Tongue (tissue), 2 donors: ENCODE results near the gene WBP1. TPM values are rescaled to one million over a fixed set of nuclear protein-coding genes. Genes with fewer than 3 reads are reported as not detected.
"Not testable (repeated sequence)": the region's sequence is repeated elsewhere in the genome, so short reads cannot be mapped to it uniquely, and the experiment has no call there.

Source experiments
- DNase-seq: peaks from one replicate; pipeline ENCODE4 v3.0.0-alpha.2; 2015
- total RNA-seq: library from RNA; depleted of rRNA; stranded (reverse); fragments of >200 nt; gene quantifications from one replicate; pipeline ENCODE4 v1.2.3, GENCODE V29; 2014

WBP1 gene
- total RNA-seq, 1 donor from 2014 or later: 41.5 TPM

DNA sequence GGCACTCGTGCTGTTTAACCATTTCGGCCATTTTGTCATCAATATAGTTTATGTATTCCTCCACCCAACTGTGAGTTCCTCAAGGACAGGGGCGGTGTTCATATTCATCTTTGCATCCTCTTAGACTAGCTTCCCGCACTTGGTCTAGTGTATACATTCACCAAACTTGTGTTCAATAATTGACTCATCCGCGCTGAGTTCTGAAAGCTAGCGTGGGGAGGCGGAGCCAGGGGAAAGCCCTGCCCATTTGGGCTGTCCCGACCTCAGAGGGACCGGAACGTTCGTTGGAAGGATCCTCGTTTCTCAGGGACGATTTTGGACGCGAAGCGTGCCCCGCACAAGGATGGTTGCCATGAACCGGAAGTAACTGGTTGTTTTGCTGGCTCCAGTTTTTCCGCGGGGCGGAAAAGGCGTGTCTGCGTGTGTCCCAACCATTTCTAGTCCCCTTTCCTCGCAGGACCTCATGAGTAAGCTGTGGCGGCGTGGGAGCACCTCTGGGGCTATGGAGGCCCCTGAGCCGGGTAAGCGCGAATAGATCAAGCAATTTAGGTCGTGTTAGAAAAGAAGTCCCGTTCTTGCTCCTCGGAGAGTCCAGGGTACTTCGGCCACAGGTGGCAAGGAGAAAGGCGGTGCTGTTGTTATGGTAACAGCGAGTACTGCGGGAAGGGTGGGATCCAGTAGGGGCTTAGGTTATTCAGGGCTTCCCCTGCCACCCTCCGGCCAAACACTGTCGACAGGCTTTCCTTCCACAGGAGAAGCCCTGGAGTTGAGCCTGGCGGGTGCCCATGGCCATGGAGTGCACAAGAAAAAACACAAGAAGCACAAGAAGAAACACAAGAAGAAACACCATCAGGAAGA lies 3.4 kb upstream of the WBP1 start, which contains the start of gene INO80B:
INO80B (plus strand) TSS at position 434 of the 858 bp plus-strand sequence; CDS start at position 464, 30 bp downstream.
- DNase-seq: peak; percentile 99

DNA sequence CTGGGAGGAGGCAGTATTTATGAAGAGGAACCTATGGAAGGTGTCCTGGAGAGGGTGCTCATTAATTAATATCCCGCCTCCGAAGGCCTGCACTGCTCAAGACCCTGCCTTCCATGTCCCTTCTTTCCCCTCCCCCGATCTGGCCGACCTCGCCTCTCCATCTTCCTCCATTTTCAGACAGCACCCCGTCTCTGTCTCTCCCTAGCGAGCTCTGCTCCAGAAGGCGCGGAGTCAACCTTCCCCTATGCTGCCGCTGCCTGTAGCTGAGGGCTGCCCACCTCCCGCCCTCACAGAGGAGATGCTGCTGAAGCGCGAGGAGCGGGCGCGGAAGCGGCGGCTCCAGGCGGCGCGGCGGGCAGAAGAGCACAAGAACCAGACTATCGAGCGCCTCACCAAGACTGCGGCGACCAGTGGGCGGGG lies 1.1 kb upstream of the WBP1 start:
- no peak for DNase-seq

- DNase-seq: peak; percentile 86
Measured at GRCh38 chr2:74457549-74458131, 598 bp upstream of the WBP1 start.

GRCh38 chr2:74458938-74459363 lies 713 bp downstream of the WBP1 start:
- DNase-seq: no peak

- DNase-seq: not testable (repeated sequence)
Measured at GRCh38 chr2:74459503-74460118, 1.4 kb downstream of the WBP1 start.

DNA sequence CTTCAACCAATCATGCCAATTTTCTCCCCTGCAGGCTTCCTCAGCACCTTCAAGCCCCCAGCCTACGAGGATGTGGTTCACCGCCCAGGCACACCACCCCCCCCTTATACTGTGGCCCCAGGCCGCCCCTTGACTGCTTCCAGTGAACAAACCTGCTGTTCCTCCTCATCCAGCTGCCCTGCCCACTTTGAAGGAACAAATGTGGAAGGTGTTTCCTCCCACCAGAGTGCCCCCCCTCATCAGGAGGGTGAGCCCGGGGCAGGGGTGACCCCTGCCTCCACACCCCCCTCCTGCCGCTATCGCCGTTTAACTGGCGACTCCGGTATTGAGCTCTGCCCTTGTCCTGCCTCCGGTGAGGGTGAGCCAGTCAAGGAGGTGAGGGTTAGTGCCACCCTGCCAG lies 1.9 kb downstream of the WBP1 start:
- not testable (repeated sequence) for DNase-seq

GRCh38 chr2:74461187-74462053 lies 3.2 kb downstream of the WBP1 start:
- no peak for DNase-seq

DNA sequence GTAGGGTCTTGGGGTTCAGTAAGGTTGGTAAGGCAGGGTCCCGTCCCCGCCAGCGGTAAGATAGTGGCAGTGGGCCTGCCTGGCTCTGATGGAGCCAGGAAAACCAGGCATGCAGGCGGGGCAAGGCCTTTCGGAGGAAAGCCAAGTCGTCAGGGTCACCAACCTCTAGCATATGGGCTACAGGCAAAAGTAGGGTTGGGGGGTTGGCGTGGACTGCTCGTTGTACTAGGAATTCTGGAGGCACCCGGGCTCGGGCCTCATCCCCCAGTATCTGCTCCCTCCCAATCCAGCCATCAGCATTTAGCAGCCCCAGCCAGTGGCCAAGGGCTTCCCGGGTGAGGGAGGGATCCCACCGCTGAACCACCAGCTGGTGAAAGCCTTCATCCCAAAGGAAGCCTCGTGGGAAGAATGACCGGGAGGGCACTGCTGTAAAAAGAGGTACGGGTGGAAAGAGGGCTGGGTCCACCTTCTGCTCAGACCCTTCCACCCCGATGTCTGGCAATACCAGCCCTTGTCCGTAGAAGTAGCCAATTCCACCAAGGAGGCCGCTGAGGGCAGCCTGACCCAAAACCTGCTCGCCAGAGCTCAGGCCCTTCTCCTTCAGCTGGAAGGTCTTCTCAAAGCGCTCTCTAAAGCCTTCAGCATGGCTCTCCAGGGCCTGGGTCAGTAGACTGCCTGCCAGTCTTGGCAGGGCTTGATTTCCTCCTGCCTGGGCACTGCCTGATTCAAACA lies 4.0 kb downstream of the WBP1 start:
- DNase-seq: no peak

DNA sequence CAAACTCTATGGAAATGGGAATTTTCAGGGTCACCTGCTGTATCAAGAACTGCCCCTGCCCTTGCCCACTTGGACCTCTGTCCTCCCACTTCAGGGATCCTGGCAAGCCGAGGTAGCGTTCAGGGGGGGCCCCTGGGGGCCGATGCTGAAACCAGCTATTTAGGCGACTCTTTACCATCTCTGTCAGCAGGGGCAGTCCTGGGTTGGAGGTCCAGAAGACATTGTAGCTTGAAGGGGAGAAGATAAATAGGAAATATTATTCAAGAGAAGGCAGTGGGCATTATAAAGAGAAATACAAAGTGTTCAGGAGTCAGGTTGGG lies 4.5 kb downstream of the WBP1 start:
- no peak for DNase-seq

- no peak for DNase-seq
Measured at GRCh38 chr2:74464406-74464805, 6.2 kb downstream of the WBP1 start.

GRCh38 chr2:74470742-74471141 lies 12.5 kb downstream of the WBP1 start:
- not testable (repeated sequence) for DNase-seq

- no peak for DNase-seq
Measured at GRCh38 chr2:74471332-74472065, 13.3 kb downstream of the WBP1 start.

- DNase-seq: peak; percentile 98
Measured at GRCh38 chr2:74472086-74472944, 14.1 kb downstream of the WBP1 start, which contains the start of gene MRPL53. TSS of gene MRPL53 (minus strand) at chr2:74472680. CDS start at chr2:74472660, 20 bp downstream.

DNA sequence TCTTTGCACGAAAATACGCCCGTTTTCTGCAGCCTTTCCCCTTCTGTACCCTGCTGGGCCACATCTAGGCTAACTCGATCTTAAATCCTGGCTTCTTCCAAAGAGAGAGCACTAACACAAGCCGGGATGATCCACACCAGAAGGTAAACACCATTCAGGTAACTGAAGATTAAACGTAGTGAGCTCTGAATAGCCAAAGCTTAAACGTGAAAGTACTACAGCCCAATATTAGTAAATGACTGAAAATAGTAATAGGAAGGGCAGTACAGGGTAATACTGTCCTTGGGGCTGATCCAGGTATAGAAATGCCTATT lies 14.7 kb downstream of the WBP1 start:
- DNase-seq: no peak

- no peak for DNase-seq
Measured at GRCh38 chr2:74474481-74474880, 16.2 kb downstream of the WBP1 start.

- DNase-seq: no peak
Measured at GRCh38 chr2:74474899-74475298, 16.7 kb downstream of the WBP1 start.

DNA sequence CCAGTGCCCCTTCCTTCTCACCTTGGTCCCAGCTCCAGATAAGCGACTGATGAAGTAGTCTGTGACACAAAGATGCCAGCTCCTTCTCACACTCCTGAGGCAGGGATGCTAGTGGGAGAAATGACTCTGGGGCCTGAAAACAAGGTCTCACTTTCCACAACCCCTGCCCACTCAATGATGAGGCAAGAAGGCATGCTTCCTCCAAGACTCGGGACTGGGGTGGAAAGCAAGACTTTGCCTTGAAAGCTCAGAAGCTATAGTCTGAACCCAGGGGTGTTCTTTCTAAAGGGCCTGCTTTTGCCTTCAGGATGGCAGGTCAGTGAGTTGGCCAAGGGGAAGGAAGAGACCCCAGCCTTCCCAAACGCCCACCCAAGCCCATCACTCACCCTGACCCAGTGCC lies 23.2 kb downstream of the WBP1 start:
- DNase-seq: no peak

GRCh38 chr2:74481961-74482800 lies 23.9 kb downstream of the WBP1 start:
- DNase-seq: no peak
